Measurements from ENCODE around the gene LRFN2.

LRFN2 gene

DNA sequence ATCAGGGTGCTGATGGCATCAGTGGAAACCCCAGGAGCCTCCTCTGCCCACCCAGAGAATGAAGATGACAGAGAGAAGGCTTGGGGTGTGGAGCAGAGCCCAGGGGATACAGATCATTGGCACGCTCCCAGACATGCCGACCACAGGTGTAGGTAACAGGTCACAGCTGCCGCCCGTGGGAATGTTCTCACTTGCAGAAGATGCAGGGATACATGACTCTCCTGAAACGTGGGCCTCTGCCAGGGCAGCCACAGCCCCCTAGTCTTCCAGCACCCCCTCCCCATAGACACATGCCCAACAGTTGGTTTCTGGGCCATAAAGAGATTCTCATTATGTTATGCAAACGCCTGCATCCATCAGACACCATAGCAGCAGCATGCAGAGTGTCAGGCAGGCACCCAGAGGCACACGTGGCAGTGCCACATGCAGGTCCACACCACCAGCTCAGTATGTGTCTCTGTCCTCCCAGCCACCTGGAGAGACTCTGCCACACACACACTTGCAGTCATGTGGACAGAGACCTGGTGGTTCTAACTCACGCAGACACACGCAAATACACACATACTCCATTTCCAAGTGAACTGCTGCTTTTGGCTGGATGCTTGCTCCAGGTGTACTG, 45.5 kb downstream of the LRFN2 start:
- no peak for DNase-seq

DNA sequence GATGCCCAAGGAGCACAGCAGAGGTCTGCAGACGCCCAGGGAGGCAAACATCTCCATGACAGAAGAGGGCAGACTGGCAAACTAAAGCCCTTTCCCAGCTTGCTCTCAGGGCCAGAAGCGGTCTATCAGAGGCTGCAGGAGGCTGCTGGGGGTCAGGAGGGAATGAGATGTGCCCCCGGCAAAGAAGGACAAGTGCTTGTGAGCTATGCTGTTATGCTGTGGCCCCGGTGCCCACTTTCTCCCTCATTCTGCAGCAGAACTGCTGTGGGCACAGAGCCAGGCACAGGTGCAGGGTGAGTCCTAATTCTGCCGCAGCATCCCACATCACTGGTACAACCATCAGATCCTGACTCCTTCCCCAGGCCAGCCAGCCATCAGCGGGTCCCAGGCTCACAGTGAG, 46.4 kb downstream of the LRFN2 start:
- DNase-seq, result no peak

DNA sequence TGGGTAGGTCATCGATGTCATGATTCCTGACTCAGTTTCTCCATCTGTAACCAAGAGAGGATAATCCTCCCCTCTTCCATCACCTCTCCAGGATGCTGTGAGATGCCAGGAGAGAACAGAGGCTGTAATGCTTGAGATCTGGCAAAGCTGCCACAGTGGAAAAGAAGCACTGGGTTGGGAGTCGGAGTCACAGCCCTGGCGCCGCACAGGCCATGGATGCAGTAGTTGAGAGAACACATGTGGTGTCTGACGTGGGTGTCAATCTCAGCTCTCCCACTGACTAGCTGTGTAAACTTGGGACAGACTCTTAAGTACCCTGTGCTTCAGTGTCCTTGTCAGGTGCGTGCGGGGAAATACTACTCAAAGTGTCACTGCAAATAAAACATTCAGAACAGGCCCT, 47.3 kb downstream of the LRFN2 start:
- no peak for DNase-seq

DNA sequence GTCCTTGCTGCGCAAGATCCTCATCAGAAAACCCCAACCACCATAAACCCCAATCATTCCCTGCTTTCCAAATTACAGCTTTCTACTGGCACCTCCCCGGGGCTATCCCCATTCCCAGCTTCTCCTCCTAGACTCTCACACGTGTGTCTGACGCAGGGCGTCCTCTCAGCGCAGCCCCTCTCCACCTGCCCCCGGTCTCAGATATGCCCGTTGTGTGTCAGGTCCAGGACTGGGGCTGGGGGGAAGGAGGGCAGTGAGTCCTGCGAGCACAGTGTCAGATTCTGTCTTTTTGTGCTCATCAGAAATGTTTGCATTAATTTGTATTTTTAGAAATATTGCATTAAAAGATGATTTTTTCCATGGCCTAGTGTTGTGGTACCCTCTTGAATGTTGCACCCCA, 48.6 kb downstream of the LRFN2 start:
- DNase-seq, result no peak

DNA sequence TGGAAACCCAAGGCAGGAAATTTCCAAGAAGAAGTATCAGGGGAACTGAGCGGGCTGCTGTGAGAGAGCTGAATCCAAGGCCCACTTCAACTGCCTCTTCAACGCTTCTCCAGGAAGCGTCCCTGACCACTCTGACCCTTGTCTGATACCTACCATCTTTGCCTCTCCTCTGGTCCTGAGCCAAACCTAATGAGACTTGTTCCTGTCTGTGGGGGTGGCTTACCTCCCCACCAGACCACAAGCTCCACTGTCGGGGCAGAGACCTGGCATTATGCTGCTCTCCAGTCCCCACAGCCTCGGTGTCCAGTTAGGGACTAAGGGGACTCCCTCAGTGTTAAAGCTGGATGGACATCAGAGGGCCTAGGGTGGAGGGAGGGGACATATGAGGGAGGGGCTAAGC, 49.7 kb downstream of the LRFN2 start:
- no peak for DNase-seq

DNA sequence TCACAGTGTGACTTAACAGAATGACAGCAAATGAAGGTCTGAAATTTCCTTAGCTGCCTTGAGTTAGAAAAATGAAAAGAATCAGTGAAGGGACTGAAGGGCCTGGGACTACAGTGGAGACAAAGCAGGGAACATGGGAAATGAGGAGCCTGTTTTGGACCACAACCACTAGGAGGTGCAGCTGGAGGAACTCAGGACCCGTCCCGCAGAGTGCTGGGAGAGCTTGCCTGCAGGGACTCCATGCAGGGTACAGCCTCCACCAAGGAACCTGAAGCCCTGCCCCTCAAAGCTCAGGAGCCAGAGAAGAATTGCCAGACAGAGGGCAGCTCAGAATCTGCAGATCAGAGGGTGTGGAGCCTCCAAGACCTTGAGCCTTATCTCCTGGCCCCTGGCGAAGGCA, 50.7 kb downstream of the LRFN2 start:
- DNase-seq, result no peak

DNA sequence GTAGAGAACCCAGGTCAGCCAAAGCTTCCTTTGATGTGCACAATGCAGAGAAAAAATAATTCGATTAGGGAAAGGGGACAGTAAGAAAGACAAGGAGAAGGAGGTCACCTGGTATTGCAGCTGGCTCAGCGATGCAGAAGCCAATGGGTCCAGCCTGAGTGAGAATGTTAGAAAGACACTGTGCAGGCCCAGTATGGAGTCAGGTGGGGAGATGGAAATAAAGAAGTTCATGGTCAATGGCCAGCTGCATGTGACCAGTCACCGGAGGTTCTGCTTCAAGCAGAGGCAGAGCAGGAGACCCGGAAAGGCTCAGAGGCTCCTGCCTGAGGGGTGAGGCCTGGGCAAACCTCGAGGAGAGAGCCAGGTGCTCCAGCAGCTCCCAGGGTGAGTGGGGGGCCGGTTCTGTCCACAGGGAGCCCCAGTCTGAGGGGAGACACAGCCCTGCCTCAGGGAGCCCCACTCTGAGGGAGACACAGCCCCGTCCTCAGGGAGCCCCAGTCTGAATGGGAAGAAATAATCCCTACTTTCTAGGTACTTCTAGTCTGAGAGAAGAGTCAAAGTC, 51.3 kb downstream of the LRFN2 start:
- DNase-seq, result no peak

DNA sequence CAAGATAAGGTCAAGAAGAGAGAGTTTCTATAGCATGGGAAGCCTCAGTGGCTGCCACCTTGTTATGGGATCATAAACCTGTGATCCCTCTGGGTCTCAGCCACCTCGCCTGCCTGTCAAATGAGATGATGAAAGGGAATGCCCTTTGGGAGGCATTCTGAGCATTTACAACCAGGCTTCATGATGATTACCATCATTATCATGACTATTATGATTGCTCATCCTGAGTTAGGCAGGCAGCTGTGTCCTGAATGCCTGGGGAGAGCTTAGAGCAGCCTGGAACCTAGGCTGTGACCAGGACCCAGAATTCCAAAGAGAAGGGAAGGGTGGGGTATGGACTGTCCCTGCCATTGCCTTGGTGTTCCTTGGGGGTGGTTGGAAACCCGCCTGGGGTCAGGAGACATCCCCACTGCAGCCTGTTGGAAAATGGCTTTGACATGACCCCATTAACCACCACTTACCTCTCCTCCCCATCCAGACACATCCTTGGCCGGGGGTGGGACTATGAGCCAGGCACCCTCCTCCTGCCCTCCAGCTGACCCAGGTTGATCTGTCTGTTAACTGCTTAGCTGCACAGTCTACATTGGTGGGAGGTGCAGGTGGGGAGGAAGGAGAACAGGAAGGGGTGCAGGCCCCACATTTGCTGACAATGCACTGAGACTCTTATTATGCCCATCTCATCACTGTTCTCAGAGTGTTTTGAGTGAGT, 51.9 kb downstream of the LRFN2 start:
- DNase-seq, result no peak

DNA sequence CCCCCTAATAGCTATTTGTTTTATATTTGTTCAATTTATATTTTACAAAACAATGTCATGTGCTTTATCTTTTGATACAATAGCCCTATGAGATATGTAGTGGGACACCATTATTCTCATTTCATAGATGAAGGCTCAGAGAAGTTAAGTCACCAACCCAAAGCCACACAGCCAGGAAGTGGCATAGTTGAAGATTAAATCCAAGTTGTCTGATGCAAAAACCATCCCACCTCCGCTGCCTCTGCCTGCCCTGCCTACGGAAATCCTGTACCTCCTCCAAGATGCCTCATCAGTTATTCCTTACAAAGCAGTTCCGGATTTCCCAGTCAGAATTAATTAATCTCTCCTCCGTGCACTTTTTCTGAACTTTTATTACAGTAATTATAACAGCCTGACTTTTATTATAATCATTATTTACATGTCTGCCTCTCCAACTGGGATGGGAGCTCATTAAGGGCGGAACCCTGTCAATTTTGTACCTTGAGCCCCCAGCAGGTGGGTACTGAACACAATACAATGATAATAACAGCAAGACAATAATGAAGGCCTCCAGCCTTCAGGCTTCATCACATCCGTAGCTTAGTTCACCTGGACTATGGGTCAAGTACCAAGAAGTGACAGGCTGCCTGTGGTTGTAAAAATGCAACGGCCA, 54.7 kb downstream of the LRFN2 start:
- no peak for DNase-seq

DNA sequence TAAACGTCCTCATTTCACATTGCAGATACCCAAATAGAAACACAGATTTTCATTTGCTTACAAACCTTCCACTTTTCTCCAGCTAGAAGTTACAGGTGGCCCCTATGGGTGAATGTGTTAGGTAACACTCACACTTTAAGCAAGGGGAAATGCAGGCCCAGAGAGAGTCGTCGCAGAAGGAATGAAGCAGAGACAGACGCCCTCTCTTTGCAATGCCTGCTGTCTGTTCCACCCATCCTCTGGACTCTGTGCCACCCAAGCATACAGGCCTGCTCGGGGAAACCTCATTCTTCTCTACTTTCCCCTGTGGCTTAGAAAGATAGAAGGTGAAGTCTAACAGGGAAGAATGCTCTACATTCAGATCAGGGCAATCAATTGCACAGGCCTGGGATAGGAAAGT, 57.2 kb downstream of the LRFN2 start:
- DNase-seq, result no peak

DNA sequence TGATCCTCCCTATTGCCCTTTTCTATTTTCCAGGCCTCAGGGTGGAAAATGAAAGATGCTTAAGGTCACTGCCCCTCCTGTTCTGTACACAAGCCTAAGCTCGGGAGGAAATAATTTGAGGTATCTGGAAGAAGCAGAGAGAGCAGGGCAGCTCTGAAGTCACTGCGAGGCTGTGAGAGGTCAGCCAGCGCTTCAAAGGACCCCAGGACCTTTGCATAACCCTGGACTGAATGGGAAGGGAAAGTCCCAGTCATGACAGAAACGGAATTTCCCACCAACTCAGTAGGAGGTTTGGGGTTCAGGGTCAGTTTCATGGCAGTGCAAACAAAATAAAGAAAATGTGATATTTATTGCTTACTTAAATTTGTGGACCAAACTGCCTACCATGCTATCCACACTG, 58.1 kb downstream of the LRFN2 start:
- no peak for DNase-seq

DNA sequence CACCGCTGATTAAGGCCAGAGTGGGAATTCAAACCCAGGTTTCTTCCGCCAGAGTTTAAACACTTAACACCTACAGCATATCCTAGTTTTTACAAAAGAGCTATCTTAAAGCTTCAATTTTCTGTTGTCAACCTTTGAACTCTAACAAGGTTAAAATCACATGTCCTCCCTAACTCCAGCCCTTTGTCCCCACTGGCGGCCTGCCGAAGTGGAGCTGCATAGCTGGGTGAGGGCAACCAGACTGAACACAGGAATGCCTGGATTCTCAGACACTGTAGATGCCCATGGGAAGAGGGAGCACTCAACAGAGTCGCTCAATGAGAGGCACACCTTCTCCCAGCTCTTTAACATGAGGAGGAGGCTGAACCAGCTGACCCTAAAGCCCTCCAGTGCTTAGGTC, 59.1 kb downstream of the LRFN2 start:
- DNase-seq, result no peak

DNA sequence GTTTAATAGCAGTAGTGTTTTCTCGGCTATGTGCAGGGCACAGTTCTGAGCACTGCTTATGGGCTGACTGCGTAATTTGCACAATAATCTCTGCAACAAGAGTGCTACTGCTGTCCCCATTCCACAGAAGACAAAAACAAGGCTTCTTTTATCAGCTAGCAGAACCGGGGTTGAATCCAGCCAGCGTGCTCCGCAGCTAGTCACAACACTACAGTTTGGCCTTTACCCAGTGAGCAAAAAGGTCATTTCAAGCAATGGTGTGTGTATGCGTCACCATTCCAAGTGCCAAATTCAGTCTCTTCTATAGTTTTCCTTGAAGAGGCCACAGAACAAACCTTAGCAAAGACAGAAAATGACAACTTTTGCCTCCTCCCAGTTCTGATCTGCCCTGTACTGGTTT, 61.1 kb downstream of the LRFN2 start:
- DNase-seq, result no peak

DNA sequence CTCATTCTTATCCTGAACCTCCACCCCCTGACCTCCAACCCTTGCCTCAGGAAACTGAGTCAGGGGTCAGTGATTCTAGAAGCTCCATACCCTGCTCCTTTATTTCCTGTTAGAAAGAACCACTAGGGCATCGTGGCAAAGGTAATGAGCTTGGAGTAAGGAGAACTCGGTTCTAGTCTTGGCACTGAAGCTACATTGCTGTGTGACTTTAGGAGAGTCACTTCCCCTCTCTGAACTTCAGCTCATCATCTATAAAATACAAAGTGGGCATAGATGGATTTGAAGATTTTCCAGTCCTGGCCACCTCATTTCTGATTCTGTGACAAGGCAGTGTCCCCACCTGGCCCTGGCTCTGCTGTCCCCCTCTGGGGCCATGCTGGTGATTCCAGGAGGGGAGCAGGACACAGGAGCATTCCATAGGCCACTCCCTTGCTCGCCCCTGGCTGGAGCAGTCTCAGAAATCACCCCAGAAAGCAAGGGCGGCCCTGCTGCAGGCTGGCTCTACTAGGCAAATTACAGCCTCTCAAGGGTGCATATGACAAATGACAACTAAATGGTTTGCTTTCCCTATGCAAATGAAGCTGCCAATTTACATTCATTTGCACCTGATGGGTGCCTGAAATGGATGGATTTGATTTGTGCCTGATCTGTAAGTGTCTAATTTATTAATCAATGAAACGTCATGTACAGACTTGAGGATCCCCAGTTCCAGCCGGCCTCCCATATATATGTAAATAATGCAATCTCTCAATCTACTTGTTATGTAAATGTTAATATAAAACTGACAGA, 62.2 kb downstream of the LRFN2 start:
- no peak for DNase-seq

DNA sequence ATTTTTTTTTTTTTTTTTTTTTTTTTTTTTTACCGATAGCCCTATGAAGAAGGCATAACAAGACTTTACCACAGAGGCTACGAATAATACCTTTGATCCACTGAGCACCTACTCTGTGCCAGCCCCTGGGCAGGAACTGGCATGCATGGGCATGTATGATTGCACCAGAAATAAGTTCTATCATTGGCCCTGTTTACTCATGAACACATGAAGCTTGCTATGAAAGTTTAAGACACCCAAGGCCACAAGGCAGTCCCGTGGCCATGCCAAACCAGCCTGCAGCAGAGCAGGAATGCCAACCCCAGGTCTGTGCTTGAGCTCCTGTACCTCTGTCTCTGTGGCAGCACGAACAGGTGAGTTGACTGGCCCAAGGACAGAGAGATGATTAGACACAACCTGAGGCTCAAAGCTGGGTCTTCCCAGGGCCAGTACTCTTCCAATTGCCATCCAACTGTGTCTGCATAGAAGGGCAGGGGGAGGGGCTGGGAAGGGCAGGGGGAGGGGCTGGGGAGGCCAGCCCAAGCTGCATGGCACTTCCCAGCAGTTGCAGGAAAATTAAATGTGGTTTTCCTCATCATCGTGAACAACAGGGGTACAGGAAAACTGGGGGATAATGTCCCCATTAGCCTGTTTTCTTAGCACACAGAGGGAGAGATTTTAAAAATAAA, 63.5 kb downstream of the LRFN2 start:
- DNase-seq, result no peak

DNA sequence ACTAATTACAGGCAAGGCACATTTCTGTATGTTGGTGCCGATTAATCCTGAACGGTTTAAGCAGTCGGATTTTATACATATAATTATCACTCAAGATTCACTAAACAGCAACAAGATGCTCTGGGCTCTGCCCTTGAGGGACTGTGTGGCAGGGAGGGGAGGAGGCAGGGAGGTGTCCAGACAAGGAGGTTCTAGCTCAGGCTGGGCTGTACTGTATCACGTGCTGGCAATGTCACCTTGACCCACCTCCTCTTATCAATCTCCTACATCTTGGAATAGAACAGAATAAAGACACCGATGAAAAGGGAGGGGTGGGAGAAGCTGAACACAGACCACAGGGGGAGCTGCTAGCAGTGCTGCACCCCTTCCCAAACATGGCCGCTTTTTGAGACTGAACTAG, 65.7 kb downstream of the LRFN2 start:
- no peak for DNase-seq

DNA sequence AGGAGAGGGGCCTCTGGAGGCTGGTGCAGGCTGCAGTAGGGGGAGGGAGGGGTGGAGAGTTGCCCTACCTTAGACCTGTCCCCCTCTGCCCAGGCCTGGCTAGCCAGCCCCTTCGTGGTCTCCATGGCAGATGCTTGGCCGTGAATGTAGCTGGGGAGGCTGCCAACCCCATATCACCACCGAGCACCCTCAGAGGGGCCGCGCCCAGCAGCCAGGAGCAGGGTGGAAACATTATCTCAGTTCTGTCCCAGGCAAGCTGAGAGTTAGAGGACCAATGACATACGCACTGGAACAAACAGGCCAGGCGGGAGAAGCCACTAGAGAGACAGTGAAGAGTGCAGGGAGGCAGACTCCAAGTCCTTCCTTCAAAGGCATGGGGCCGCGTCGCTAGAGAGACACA, 66.5 kb downstream of the LRFN2 start:
- no peak for DNase-seq

DNA sequence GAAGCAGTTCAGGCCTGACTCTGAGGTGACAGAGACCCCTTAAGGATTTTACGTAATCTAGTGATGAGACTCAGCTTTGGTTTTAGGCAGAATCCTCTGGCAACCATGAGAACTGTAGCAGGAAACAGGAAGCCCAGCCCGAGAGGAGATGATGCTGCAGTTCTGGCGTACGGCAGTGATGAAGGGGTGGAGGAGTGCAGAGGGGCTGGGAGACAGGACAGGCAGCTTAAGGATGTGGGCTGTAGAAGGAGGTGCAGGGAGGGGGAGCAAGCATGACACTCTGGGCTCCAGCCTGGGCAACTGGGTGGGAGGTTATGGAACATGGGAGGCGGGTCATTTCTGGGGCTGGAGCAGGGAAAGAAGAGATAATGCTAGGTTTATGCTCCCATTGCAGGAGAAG, 67.1 kb downstream of the LRFN2 start:
- no peak for DNase-seq

DNA sequence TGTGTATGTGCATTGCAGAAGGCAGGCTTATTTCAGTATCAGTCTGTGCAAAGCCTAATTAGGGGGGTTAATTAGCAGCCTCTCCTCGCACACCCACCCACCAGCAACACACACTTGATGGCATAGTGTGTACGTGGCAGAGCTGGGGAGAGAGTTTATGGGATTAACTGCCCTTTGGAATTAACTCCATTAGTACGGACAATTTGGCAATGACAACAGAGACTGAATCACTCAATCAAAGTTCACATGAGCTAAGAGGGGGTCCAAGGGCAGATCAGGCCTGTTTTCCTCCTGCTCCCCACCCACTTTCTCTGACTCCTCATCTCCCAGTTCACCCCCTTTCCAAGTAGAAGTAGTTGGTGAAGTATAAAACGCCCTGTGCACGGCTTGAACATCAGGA, 69.5 kb downstream of the LRFN2 start:
- no peak for DNase-seq

DNA sequence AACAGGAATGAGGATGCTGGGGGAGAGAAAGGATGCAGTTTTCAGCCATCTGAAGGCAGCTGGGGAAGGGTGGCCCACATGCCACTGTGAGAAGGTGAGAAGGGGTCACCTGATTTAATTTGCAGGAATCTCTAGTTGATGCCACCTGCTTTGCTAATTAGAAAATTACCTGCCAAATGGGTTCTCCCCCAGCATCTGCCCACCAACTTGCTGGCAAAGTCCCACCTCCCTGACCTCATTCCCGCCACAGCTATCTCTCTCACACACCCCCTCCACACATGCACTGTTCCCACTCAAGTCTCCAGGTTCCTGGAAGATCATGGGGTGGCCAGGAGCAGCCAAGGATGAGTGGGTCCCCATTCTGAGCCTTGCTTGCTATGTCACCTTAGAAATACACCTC, 70.7 kb downstream of the LRFN2 start:
- no peak for DNase-seq

DNA sequence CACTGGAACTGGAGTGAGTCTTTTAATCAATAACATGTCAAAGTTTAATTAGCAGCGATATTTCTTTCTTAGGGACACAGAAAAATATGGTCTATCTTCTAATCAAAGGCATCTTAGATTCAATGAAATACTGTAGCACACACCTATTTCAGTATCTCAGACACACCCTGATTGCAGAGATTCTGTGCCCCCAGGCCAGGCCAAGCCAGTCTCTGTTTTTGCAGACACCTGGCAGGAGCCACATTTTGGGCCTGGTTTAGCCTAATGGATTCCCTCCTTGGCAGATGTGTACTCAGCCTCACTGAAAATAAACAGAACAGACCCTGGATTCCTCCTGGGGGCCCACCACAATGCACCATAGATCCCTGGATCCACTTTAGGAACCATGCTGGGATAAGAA, 74.8 kb downstream of the LRFN2 start:
- DNase-seq, result no peak

DNA sequence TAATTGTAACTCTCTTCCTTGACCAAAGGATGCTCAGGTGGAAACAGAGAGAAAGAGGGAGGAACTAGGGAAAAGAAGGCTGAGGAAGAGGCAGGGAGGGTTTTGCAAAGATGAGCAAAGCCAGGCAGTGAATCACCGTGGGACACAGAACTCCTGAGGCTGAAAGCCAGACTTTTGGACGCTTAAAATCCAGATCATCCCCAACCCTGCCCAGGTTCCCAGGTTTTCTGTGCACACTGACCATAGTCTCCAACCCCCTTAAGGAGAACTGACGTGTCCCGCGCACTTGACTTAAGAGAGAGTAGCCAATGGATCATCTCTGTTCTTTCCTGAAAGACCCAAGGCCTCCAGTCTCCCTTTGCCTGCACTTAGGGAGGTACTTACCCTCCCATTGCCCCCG, 75.3 kb downstream of the LRFN2 start:
- no peak for DNase-seq

DNA sequence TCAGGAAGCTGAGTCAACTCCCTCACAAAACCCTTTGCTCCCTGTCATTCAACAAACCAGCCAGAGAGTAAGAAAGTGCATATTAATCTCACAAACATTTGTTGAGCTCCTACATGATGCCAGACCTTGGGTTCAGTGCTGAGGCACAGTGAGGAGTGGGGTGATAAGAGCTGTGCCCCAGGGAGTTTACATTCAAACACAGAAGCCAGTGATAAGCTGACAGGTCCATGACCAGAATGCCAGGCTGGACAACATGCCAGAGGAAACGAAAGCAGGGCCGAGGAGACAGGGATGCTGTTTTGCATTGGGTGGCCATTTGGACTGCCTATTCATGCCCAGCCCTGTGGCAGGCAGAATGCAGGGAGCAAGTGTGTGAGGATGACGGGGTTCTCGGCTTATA, 76.7 kb downstream of the LRFN2 start:
- DNase-seq, result no peak

Data from right forelimb (tissue), 1 donor.